OCI-LY3 (cell line): ENCODE results near the gene DNAJC1.

Source experiments
- CTCF ChIP-seq: fragments of 200-600, 300-600 bp; sonication (generic); IDR thresholded peaks from 2 replicates; pipeline ENCODE4 v1.5.1; 2014; ENCODE audit warnings: antibody characterized with exemption, low read length, low read depth
- EZH2phosphoT487 ChIP-seq: fragments of 200-600 bp; shearing (Covaris generic); IDR thresholded peaks from 2 replicates; pipeline ENCODE4 v1.6.1; 2018; ENCODE audit warnings: antibody characterized with exemption, mixed run types, low read depth

DNA sequence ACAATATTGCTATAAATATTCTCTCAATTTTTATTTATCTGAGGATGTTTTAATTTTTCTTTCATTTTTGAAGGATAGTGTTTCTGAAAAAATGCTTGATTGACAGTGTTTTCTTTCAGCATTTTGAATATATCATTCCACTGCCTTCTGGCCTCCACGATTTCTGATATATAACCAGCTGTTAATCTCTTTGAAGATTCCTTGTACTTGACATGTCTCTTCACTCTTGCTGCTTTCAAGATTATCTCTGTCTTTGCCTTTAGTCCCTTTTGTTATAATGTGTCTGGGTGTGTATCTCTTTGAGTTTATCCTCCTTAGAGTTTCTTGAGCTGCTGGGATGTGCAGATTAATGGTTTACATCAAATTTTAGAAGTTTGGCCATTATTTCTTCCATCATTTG, 22.8 kb upstream of the DNAJC1 start:
- no peak for TF ChIP-seq CTCF
- no peak for TF ChIP-seq EZH2phosphoT487
